GM21381 (cell line): ENCODE results near the gene NDUFS8.
A peak's percentile ranks its signal among the peaks of the same experiment; 100 is the strongest.

ENCODE experiments used
- ATAC-seq: cut with Tn5 transposase; IDR thresholded peaks from one replicate; pipeline ENCODE4 v1.9.1; 2021; ENCODE audit warnings: mild to moderate bottlenecking, moderate library complexity; ENCODE audit not compliant: unreplicated experiment

The NDUFS8 gene

DNA sequence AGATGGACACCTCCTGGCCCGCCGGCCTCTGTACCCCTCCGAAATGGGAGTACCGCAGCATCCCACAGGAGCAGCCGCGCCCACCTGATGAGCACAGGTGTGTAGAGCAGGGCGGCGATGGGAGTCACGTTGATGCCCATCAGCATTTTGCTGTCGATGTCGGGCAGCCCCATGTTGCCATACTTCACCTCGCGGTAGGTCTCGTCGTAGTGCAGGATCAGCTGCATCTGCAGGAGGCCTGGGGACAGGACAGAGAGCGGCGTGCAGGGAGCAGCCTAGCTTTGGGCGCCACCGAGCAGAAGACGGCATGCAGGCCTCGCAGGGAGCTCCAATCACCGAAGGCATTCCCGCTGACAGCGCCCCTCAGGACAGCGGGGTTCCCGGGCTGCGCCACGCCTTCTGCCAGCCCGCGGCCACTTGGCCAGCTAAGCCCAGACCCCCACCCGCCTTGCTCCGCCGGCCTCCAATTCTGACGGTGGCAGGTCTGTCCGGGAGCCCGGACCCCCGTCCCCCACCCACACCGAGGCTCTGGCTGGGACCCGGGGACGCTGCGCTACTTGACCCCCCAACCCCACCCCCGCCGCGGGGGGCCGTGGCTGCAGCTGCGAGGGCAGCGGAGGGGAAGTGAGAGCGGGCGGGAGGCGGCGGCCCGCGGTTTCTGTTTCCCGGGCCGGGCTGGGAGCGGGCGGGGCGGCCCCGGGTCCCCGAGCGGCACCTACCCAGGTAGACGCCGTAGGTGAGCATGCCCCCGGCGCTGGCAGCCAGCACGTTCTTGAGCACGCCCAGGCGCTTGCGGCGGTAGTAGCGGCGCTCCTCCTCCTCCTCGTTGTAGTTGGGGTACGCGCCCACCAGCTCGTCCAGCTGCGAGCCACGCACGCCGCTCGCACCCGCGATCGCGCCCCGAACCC is 27.3 kb upstream of the NDUFS8 start:
- ATAC-seq: peak; percentile 30

DNA sequence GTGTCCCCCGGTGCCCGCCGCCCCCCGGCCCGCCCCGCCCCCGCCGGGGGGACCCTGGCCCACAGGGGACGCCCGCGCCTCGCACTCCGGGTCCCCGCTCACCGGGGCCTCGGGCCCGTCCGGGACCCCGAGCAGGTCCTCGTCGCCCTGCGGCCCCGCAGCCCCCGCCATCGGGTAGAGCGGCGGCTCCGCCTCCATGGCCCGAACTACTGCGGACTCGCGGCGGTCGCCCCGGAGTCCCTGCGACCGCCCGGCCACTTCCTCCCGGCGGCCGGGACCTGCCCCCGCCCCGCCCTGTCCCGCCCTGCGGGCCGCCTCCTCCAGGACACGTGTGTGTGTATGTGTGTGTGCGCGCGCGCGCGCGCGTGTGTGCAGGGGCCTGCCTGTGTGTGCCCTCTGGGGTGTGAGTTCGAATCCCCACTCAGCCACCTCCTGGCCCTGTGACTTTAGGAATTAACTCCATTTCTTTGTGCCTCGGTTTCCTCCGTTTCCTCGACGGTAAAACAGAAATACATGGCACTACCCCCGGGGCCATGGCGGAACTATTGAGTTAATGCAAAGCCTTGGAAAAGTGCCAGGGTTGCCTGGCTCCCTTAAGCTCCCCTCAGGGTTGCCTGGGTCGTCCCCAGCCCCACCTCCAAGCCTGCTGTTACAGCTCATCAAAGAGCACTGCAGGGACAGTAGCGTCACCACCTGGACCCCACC is 26.5 kb upstream of the NDUFS8 start, which contains the start of gene UNC93B1:
TSS of gene UNC93B1 (minus strand) at position 252 of the 705 bp plus-strand sequence. CDS start at position 198, 54 bp downstream.
- peak; percentile 58 for ATAC-seq

DNA sequence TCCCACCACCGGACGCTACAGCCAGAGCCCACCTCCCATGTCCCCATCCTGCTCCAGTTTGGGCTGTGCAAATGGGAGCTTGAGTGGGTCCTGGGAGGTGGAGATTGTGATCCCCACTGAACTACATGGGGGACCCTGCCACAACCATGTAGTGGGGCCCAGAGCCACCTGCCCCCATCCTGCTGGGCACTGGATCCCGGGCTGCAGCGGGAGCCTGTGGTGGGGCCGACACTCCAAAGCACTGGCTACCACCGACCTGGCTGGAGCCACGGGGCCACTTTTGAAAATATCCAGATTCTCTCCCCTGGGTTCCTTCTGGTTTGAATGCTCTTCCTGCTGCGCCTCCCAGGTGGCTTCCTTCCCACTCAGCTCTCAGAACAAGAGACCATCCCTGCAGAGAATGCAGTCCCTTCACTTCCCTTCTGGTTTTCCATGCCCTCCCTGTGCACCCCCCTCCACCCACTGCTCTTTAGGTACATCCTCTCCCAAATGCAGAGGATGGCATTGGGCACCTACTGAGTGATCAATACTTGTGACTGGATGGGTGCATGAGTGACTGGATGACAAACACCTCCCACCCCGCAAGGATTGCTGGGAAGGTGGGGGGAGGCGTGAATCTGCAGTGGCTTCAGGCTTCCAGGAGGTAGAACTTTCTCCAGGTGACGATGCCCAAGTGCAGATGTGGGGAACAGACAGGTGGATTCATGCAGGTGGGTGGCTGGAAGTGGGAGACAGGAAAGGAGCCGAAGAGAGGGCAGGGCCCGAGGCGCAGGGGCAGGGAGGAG is 25.7 kb upstream of the NDUFS8 start:
- no peak for ATAC-seq

DNA sequence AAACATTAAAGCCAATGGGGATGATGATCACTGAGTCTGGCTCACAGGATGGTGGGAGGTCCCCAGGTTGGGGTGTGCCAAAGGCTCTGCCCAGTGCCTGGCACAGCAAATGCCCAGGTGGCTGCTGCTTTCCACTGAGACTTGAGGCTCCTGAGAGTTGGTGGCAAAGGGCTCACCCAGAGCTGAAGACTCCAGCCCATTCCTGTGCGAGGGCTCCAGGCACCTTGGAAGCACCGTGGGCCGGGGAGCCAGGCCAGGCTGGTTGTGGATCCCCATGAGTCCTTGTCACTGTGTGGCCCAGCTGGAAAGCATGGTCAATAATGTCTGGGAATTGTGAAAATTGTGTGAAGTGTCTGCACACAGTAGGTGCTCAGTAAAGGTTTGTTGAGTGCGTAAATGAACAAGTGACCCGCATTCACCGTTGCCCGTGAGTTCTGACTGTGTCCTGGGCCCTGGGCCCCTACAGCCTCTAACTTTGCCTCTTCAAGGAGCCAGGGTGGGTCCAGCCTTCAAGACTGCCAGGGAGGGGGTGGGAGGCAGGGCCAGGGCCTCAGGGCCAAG is 23.8 kb upstream of the NDUFS8 start:
- ATAC-seq: no peak

DNA sequence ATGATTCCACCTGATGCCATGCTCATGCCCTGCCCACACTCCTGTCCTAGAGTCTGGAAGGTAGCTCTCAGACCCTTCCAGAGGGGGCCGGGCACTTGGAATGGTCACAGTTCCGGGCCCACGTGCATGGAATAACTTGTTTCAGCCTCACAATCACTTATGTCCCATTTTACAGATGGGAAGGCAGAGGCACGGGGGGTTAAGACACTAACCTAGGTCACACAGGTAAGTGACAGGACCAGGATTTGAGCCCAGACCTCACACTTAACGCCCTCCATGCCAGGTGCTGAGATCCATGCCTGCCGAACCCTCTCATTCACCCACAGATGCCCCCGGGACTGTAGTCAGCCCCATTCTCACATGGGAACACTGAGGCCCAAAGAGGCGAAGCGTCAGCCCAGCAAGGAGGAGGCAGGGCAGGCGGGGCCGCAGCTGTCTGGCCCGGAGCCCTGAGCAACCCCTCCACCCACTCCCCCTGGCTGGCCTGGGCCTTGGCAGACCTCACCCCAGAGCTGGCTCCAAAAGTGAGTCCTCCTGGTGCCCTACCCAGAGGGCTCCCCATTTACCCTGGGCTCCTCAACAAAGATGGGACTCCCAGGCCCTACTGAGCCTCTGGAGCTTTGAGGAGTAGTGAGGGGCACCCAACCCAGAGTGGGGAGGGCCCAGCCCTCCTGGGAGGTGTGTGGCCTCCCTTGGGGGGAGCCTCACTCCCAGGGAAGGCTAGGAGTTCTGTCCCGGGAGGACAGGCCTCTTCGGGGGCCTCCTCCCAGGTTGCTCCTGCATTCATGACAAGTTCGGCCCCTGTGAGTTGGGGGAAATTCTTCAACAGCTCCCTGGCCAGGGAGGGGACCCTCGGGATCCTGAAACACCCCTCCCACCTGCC is 22.7 kb upstream of the NDUFS8 start:
- ATAC-seq: no peak

DNA sequence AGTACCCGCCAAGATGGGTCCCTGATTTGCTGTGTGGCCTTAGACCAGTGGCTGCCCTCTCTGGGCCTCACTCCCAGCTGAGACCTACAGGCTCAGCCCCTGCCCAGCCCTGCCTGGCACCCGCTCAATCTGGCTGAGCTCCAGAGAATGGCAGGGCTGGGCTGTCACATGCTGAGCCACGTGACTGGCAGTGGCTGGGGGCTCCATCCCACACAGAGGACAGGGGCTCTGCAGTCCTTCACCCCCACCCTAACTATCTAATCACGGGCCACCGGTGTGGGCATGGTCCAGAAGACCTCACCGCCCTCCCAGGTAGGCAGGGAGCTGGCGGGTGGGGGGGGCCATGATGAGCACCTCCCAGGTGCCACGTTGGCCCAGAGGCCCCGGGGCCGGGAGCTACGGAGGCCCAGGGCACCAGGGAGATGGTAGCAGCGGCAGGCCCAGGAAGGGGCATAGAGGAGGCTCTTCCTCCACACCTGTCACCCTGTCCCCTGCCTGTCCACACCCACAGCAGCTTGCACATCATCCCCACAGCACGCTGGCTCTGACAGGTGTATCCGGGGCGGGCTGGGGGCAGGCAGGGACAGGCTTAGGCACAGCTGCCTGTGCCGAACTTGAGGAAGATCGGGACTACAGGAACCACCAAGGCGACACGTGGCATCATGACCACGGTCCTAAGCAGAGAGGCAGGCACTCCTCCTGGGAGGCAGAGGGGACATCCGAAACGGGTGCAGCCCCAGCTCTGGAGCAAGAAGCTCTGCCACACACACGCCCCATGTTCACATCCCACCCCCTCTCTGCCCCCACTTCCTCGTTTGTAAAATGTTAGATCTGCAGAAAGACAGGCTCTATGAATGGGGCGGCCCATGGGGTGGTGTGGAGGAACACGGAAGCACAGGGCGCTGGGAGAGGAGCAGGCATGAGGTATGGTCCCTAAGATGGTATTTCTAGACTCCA is 21.8 kb upstream of the NDUFS8 start:
- ATAC-seq: no peak

DNA sequence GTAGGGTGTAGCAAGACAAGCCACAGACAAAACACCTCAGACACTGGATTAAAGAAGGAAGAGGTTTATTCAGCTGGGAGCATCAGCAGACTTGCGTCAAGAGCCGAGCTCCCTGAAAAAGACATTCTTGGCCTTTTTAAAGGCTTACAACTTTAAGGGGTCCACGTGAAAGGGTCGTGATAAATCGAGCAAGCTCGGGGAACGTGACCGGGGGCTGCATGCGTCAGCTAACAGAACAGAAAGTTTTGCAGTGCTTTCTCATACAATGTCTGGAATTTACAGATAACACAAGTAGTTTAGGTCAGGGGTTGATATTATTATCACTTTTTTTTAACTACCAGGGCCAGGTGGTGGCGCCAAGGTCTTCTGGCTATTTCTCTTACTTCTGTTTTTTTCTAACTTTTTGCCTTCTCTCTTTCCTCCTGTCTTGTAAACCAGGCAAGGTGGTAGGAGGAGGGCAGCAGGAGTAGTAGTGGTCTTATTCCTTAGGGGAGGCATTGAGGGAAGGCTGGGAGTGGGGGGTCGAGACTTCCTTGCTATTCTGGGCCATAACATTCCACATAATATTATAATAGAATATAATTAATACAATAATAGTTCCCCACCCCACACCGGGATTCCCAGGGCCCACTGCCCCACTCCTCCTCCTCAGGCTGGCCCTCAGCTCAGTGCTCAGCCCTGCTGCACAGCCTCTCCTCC is 20.9 kb upstream of the NDUFS8 start:
- ATAC-seq: no peak

DNA sequence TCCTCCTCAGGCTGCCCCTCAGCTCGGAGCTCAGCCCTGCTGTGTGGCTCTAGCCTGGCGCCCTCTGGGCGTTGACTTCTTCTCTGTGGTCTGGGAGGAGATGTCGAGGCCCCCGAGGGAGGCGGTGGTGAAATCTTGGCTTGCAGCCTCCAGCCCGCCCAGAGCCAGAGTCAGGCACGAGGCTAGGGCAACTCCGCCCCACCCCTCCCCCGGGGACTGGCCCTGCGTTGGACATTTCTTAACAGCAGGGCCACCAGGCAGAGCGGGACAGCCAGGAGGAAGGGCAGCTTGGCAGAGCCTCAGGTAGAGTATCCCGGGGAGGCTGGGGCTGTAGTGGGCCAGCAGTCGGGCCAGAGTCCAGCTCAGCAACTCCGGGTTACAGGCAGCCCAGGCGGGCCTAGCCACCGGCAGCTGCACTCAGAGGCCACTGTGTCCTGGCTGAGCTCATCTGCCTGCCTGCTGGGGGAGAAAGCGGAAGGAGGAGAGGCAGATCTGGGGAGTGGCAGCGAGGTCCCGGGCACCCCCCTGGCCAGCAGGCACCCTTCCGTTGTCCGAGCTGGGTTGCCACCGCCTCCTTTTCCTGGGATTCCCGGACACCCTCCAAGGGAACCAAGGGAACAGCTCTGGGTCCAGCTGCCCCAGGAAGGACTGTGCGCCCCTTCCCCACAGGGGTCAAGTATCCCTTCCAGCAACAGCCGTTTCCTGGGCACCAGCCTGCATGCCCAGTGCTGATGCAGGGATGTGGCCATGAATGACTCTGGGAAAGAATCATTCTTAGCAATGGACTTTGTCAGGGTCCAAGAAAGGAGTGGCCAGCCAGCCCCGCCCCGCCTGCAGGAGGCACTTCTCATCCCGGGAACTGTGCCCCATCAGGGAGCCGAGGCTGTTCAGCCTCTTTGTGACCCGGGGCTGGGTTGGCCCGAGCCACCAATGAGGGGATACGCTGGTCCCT is 20.1 kb upstream of the NDUFS8 start, which contains the start of gene ALDH3B1:
TSS of gene ALDH3B1 (plus strand) at position 238 of the 952 bp plus-strand sequence. CDS start 4,971 bp downstream, outside the sequence.
- no peak for ATAC-seq

DNA sequence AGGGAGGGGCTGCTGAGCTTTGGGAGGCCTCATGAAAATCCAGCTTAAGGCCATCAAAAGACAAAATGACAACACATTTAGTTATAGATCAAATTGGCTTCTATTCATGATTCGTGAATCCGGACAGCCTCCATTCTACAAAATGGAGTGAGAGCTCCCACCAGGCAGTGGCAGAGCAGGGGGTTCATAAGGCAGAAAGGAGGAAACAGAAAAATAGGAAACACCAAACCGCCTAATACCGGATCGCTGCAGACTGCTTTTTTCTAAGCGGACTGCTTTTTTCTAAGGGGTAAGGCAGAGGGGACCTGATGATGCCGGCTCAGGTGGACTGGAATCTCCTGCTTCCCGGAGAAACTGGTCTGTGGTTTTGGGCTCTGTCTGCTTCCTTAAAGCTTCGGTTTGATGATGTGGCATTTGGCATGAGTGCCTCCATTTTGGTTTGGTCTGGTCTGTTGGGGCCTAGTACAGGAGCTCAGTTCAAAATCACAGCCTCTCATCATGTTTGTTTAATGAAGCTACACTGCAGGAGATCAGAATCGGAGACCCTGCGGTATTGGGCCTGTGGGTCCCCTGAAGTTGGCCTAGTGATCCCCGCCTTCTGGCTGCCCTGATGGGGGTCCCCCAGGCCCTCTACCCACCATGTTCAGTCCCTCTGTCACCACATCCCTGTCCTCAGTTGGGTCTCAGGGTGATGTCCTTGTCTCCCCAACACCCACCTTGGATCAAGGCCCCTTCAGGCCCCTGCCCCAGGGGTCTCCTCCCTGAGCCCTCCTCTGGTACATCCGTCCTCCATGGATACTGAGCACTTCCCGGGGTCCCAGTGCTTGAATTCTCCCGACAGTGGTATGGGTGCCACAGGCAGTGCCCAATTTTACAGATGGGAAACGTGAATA is 19.2 kb upstream of the NDUFS8 start:
- ATAC-seq: no peak

DNA sequence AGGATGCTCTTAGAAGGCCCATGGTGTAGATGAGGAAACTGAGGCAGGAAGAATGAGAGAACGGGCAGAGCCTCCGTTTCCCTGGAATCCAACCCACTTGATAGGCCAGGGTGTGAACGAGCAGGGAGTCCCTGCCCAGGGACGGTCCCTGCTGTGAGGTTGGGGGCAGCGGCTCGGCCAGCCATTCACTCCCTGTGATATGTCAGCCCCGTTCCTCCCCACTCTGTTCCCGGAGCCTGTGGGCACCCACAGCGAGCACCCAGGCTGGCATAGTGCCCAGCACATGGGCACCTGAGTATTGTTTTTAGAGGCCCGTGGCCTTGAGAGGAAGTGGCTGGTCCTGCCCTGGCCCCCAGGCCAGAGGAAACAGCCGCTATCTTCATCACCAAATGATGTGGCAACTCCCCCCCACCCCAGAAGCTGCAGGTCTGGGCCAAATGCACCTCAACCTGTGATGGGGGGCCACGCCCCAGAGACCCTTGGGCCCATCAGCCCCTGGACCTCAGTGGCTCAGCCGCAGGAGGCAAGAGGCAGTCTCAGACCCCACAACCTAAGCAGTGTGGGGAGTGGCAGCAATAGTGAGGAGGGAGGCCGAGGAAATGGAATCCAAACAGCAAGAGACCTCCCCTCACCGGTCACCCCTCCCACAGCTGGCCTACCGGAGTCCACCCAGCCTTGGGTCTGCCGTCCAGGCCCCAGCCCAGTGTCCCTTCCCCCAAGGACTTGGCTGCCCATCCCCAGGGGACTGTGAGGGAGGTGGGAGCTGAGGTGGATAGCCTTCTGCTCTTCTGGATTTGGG is 18.2 kb upstream of the NDUFS8 start:
- no peak for ATAC-seq

DNA sequence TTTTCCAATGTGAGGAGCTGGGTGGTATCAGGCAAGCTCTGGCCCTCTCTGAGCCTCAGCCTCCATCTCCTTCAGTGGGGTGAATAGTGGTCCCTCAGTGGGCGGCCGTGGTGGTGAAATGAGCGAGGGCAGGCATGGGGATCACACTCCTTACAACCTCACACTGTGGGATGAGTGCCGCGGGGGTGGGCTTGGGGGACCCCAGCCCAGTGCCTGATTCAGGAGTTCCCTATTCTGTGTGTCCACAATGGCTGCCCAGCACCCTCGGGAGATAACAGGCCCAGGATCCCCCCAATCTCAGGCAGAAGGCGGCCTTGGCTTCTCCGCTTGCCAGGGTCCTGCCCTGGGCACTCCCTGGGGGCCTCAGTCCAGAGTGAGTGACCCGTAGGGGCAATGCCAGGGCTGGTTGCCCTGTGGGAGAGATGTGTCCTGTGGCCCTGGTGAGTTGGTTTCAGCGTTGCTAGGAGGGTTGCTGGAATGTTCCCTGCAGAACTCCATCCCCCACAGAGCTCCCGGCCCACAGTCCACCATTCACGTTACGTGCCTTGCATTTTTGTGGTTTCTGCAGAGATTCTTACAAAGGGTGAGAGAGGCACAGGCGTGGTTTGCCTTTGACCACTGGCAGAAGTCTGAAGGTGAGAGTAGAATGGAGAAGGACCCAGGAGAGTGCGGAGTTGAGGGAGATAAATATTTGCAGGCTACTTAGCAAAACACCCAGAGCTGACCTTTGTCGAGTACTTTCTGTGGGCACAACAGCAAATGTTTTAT is 17.5 kb upstream of the NDUFS8 start:
- no peak for ATAC-seq

DNA sequence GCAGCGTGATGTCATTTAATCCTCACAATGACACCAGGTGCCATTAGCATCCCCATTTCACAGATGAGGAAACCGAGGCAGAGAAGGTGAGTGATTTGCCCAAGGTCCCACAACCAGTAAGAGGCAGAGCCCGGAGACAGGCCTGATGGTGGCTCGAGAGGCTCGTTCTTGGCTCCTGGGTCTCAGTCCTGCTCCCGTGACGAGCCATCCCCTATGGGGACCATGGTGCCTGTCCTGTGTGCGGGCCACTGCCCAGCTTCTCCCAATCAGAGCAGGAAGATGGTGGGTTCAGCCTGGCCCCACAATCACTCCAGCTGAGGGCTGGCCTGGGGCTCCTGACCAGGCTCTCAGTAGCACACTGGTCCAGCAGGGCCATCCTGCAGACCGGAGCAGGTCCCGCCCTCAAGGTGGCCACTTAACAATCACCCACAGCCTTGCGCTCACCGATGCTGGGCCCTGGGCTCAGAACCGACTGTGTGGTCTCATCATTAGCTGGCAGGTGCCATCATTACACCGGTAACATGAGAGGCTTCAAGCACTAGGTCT is 16.8 kb upstream of the NDUFS8 start:
- ATAC-seq: no peak

DNA sequence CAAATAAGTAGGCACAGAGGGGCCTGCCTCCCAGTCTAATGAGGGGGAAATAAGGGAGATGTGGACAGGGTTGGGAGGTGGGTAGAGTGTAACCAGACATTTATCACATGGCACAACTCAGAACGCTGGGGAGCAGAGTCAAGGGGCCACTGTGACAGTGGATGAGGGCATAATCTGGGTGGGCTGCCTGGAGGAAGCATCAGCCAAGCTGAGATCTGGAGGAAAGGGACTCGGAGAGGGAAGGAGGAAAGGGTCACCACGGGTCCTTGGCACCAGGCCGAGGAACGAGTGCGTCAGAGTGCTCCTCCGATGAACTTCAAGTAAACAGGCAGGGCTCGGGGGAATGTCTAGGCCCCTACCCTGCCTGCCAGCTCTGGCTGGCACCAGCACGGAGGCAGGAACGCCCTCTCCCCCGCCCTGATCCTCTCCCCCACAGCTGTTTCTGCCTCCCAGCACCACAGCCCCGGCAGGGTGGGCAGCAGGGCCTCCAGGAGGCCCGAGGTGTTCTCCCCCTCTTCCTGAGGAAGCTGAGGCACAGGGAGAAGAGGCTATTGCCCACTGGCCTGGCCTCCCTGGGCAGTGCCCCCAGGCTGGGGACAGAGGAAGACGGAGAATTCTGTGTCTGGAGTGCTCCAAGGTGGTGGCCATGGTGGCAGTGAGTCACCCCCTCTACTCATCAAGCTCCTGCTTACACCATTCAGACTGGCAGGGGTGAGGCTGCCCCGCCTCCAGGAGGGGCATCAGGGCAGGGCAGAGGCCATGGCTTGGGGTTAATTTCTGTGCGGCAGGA is 16.1 kb upstream of the NDUFS8 start:
- no peak for ATAC-seq
